Dendritic cell treated with granulocyte-macrophage colony-stimulating factor and Interleukin-4, amounts not matched to agents 40 ng/mL and 50 ng/mL, for 4 days (primary cell): ENCODE results near the gene ILF3.

Experiments
- H3K27ac Mint-ChIP-seq: one replicate; pipeline ENCODE4 v1.8.0; 2022; ENCODE audit warnings: mild to moderate bottlenecking, mixed read lengths
- H3K27me3 Mint-ChIP-seq: one replicate; pipeline ENCODE4 v1.8.0; 2022; ENCODE audit warnings: mild to moderate bottlenecking, mixed read lengths
- H3K36me3 Mint-ChIP-seq: one replicate; pipeline ENCODE4 v1.8.0; 2022; ENCODE audit warnings: low read depth, mixed read lengths
- H3K4me1 Mint-ChIP-seq: one replicate; pipeline ENCODE4 v1.8.0; 2022; ENCODE audit warnings: low read depth, mixed read lengths
- H3K4me3 Mint-ChIP-seq: one replicate; pipeline ENCODE4 v1.8.0; 2022; ENCODE audit warnings: mild to moderate bottlenecking, moderate library complexity, mixed read lengths
- H3K9me3 Mint-ChIP-seq: one replicate; pipeline ENCODE4 v1.8.0; 2022; ENCODE audit warnings: mixed read lengths
- intact Hi-C: fragments of 100-400 bp; cut with micrococcal nuclease; formaldehyde crosslinking; loops from one replicate; pipeline ENCODE4 v1.15.0; 2022

Gene ILF3

GRCh38 chr19:10653732-10654609, at the start of gene ILF3:
Gene ILF3, plus strand, starts transcription at chr19:10654346. Its CDS starts 16,260 bp downstream, at chr19:10670606.
- Mint-ChIP-seq H3K9me3 (no peaks in the 10 kb centered on the region), H3K27ac (peak within 1 kb of the TSS; percentile 97), H3K27me3 (no peaks in the 10 kb centered on the region), H3K4me1 (peaks cover 35% of the 10 kb centered on the region), H3K36me3 (peaks cover 58% of the 10 kb centered on the region), H3K4me3 (peak within 1 kb of the TSS; percentile 86)
- intact Hi-C loops = loop anchor here (1.0 kb wide), 1 partner anchor 88 kb away; the partner anchor contains the start of gene KRI1

- Mint-ChIP-seq H3K4me1 (peaks cover 25% of the 10 kb centered on the region), H3K9me3 (no peaks in the 10 kb centered on the region), H3K4me3 (no peak overlapping the region), H3K27me3 (peaks cover 12% of the 10 kb centered on the region), H3K36me3 (no peaks in the 10 kb centered on the region), H3K27ac (peak overlapping the region; percentile 9)
- intact Hi-C loops = no loop called here
These were observed 49.6 kb upstream of the ILF3 start for GRCh38 chr19:10604460-10604980.

- Mint-ChIP-seq H3K4me1 (peaks cover 11% of the 10 kb centered on the region), H3K27ac (no peak overlapping the region), H3K27me3 (no peaks in the 10 kb centered on the region), H3K9me3 (no peaks in the 10 kb centered on the region), H3K4me3 (no peak overlapping the region), H3K36me3 (no peaks in the 10 kb centered on the region)
- intact Hi-C loops = no loop called here
These were observed 42.2 kb upstream of the ILF3 start for GRCh38 chr19:10611907-10612306.

- intact Hi-C loops = no loop called here
- no peaks in the 10 kb centered on the region for H3K27me3 Mint-ChIP-seq
- no peaks in the 10 kb centered on the region for H3K36me3 Mint-ChIP-seq
- H3K27ac Mint-ChIP-seq = no peak overlapping the region
- no peaks in the 10 kb centered on the region for H3K9me3 Mint-ChIP-seq
- peaks cover 11% of the 10 kb centered on the region for H3K4me1 Mint-ChIP-seq
- no peak overlapping the region for H3K4me3 Mint-ChIP-seq
These were observed 41.5 kb upstream of the ILF3 start for GRCh38 chr19:10612499-10613119.

- intact Hi-C loops = no loop called here
These were observed 38.6 kb upstream of the ILF3 start for GRCh38 chr19:10615429-10616023.

GRCh38 chr19:10617409-10618121, 36.6 kb upstream of the ILF3 start:
- intact Hi-C loops = no loop called here
- Mint-ChIP-seq H3K27ac (peak overlapping the region; percentile 28), H3K9me3 (no peaks in the 10 kb centered on the region), H3K4me1 (peaks cover 10% of the 10 kb centered on the region), H3K27me3 (no peaks in the 10 kb centered on the region), H3K4me3 (no peak overlapping the region), H3K36me3 (no peaks in the 10 kb centered on the region)

More at GRCh38 chr19:10615429-10616023, 38.6 kb upstream of the ILF3 start:
- no peaks in the 10 kb centered on the region for H3K36me3 Mint-ChIP-seq
- no peaks in the 10 kb centered on the region for H3K27me3 Mint-ChIP-seq
- H3K9me3 Mint-ChIP-seq = no peaks in the 10 kb centered on the region
- peak overlapping the region; percentile 4 for H3K4me3 Mint-ChIP-seq
- peaks cover 11% of the 10 kb centered on the region for H3K4me1 Mint-ChIP-seq
- no peak overlapping the region for H3K27ac Mint-ChIP-seq

- H3K27me3 Mint-ChIP-seq = no peaks in the 10 kb centered on the region
- intact Hi-C loops = no loop called here
- no peaks in the 10 kb centered on the region for H3K9me3 Mint-ChIP-seq
- no peak overlapping the region for H3K4me3 Mint-ChIP-seq
- H3K4me1 Mint-ChIP-seq = peaks cover 6% of the 10 kb centered on the region
- H3K27ac Mint-ChIP-seq = no peak overlapping the region
- H3K36me3 Mint-ChIP-seq = no peaks in the 10 kb centered on the region
These were observed 35.3 kb upstream of the ILF3 start for GRCh38 chr19:10618846-10619245.

GRCh38 chr19:10620786-10621185, 33.4 kb upstream of the ILF3 start:
- Mint-ChIP-seq H3K9me3 (no peaks in the 10 kb centered on the region), H3K4me1 (peaks cover 9% of the 10 kb centered on the region), H3K36me3 (no peaks in the 10 kb centered on the region)

GRCh38 chr19:10621966-10622365, 32.2 kb upstream of the ILF3 start:
- no peaks in the 10 kb centered on the region for H3K36me3 Mint-ChIP-seq
- H3K9me3 Mint-ChIP-seq = no peaks in the 10 kb centered on the region
- no peak overlapping the region for H3K4me3 Mint-ChIP-seq
- peaks cover 9% of the 10 kb centered on the region for H3K4me1 Mint-ChIP-seq
- H3K27ac Mint-ChIP-seq = no peak overlapping the region
- intact Hi-C loops = no loop called here
- H3K27me3 Mint-ChIP-seq = peaks cover 8% of the 10 kb centered on the region

More at GRCh38 chr19:10620786-10621185, 33.4 kb upstream of the ILF3 start:
- H3K27ac Mint-ChIP-seq = no peak overlapping the region
- H3K4me3 Mint-ChIP-seq = no peak overlapping the region
- intact Hi-C loops = no loop called here
- peaks cover 4% of the 10 kb centered on the region for H3K27me3 Mint-ChIP-seq

- Mint-ChIP-seq H3K27ac (no peak overlapping the region), H3K4me1 (peaks cover 9% of the 10 kb centered on the region), H3K27me3 (peaks cover 8% of the 10 kb centered on the region), H3K9me3 (no peaks in the 10 kb centered on the region), H3K4me3 (no peak overlapping the region), H3K36me3 (no peaks in the 10 kb centered on the region)
- intact Hi-C loops = no loop called here
These were observed 29.6 kb upstream of the ILF3 start for GRCh38 chr19:10624585-10624984.

- peaks cover 9% of the 10 kb centered on the region for H3K4me1 Mint-ChIP-seq
- peaks cover 8% of the 10 kb centered on the region for H3K27me3 Mint-ChIP-seq
- H3K27ac Mint-ChIP-seq = no peak within 1 kb of the TSS
- H3K36me3 Mint-ChIP-seq = no peaks in the 10 kb centered on the region
- peak within 1 kb of the TSS; percentile 32 for H3K4me3 Mint-ChIP-seq
- no peaks in the 10 kb centered on the region for H3K9me3 Mint-ChIP-seq
- intact Hi-C loops = no loop called here
These were observed 29.0 kb upstream of the ILF3 start, which contains the start of gene SLC44A2 for GRCh38 chr19:10625003-10625761. Gene SLC44A2, plus strand, starts transcription at chr19:10625553. Its CDS starts 81 bp downstream, at chr19:10625634.

- Mint-ChIP-seq H3K27me3 (peaks cover 8% of the 10 kb centered on the region), H3K36me3 (no peaks in the 10 kb centered on the region), H3K27ac (no peak overlapping the region), H3K4me1 (peaks cover 9% of the 10 kb centered on the region), H3K4me3 (no peak overlapping the region), H3K9me3 (no peaks in the 10 kb centered on the region)
- intact Hi-C loops = no loop called here
These were observed 28.4 kb upstream of the ILF3 start for GRCh38 chr19:10625762-10626138.

- Mint-ChIP-seq H3K9me3 (no peaks in the 10 kb centered on the region), H3K27me3 (no peaks in the 10 kb centered on the region), H3K4me1 (peaks cover 24% of the 10 kb centered on the region), H3K4me3 (no peak overlapping the region), H3K27ac (no peak overlapping the region), H3K36me3 (peaks cover 15% of the 10 kb centered on the region)
- intact Hi-C loops = no loop called here
These were observed 22.3 kb upstream of the ILF3 start for GRCh38 chr19:10631874-10632273.
